Prostate gland (tissue), 2 donors: ENCODE measurements around the gene NPHS1. TPM values are rescaled to one million over a fixed set of nuclear protein-coding genes. Genes with fewer than 3 reads are reported as not detected.

Source experiments
- DNase-seq: peaks from one replicate; pipeline ENCODE4 v3.0.0-alpha.2; 2019; ENCODE audit warnings: low spot score
- H3K27ac ChIP-seq, 2 donors: fragments of 200-600 bp; sonication (generic); 2 replicates each; pipeline ENCODE4 v1.5.1; 2017 to 2019
- H3K27me3 ChIP-seq: fragments of 200-600 bp; sonication (generic); replicated peaks from 2 replicates; pipeline ENCODE4 v1.5.1; 2019; ENCODE audit not compliant: insufficient read depth
- H3K36me3 ChIP-seq, 2 donors: fragments of 200-600 bp; sonication (generic); 1 replicate in 1 of 2; 2 replicates in 1 of 2; pipeline versions ENCODE4 v1.5.1 to v1.8.1; 2017 to 2019
- H3K4me1 ChIP-seq: fragments of 200-600 bp; sonication (generic); replicated peaks from 2 replicates; pipeline ENCODE4 v1.5.1; 2019
- H3K4me3 ChIP-seq, 2 donors: fragments of 200-600 bp; sonication (generic); 2 replicates each; pipeline ENCODE4 v1.5.1; 2017 to 2019
- H3K9me3 ChIP-seq: fragments of 200-600 bp; sonication (generic); 2 replicates; pipeline ENCODE4 v1.5.1; 2017
- POLR2A ChIP-seq: fragments of 450-650 bp; IDR thresholded peaks from one replicate; pipeline ENCODE4 v1.6.1; 2016; ENCODE audit warnings: antibody characterized with exemption, mild to moderate bottlenecking
- POLR2AphosphoS5 ChIP-seq: sonication (generic); formaldehyde crosslinking; IDR thresholded peaks from one replicate; pipeline ENCODE4 v1.6.1; 2017; ENCODE audit warnings: antibody characterized with exemption
- WGBS: methylation state at CpG from one replicate; pipeline ENCODE4 v1.1.5; 2018; 5-methylcytosine and 5-hydroxymethylcytosine counted together
- intact Hi-C: fragments of 100-400 bp; cut with DNase I; formaldehyde crosslinking; loops from one replicate; pipeline ENCODE4 v1.14.2; 2022
- total RNA-seq, 2 donors: library from RNA; depleted of rRNA; stranded (reverse); fragments of >200 nt; gene quantifications; one replicate each; pipeline ENCODE4 v1.1.0, GENCODE V29; 2016
- TF ChIP-seq, protein P1 (sequence below), 4 experiments: fragments of 200-600 bp in 2 of 4; fragments of 450-650 bp in 2 of 4; sonication (generic) in 2 of 4; IDR thresholded peaks; 1 replicate in 3 of 4; 2 replicates in 1 of 4; pipeline ENCODE4 v1.5.1; 2016 to 2019; ENCODE audit warnings: antibody characterized with exemption in 4 of 4, mild to moderate bottlenecking in 2 of 4, moderate library complexity in 2 of 4

The NPHS1 gene
- total RNA-seq, 2 donors from 2014 or later: 0.23 TPM; not detected in 1

DNA sequence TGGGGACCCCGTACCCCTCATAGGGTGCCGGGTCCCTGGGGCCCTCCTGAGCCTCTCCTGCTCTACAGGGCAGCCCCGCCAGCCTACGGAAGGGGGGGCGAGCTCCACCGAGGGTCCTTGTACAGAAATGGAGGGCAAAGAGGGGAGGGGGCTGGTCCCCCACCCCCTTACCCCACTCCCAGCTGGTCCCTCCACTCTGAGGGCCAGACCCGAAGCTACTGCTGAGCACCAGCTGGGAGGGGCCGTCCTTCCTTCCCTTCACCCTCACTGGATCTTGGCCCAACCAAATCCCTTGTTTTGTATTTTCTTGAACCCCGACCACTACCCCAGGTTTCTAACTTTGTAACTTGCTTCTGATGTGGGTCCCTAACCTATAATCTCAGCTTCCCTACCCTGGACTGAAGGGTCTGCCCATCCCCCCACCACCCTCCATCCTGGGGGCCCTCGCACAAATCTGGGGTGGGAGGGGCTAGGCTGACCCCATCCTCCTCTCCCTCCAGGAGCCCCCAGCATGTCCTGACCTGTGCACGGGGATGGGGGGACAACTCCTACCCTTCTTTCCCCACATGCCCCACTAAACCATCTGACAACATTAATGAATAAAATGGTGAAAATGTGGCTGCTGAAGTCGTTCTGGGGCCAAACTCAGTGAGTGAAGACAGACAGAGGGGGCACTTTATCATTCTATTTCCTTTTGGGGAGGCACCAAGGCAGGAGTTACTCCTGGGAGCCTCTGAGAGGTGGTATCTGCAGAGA, 63.9 kb downstream of the NPHS1 start:
- Histone ChIP-seq H3K4me3 (no peak overlapping the region), H3K36me3 (no peaks in the 10 kb centered on the region), H3K27ac (no peak overlapping the region), H3K27me3 (no peaks in the 10 kb centered on the region), H3K9me3 (no peaks in the 10 kb centered on the region), H3K4me1 (no peaks in the 10 kb centered on the region)
- no peak for DNase-seq
- intact Hi-C loops: no loop called here
- TF ChIP-seq POLR2AphosphoS5: no peak
- TF ChIP-seq, protein P1, sequence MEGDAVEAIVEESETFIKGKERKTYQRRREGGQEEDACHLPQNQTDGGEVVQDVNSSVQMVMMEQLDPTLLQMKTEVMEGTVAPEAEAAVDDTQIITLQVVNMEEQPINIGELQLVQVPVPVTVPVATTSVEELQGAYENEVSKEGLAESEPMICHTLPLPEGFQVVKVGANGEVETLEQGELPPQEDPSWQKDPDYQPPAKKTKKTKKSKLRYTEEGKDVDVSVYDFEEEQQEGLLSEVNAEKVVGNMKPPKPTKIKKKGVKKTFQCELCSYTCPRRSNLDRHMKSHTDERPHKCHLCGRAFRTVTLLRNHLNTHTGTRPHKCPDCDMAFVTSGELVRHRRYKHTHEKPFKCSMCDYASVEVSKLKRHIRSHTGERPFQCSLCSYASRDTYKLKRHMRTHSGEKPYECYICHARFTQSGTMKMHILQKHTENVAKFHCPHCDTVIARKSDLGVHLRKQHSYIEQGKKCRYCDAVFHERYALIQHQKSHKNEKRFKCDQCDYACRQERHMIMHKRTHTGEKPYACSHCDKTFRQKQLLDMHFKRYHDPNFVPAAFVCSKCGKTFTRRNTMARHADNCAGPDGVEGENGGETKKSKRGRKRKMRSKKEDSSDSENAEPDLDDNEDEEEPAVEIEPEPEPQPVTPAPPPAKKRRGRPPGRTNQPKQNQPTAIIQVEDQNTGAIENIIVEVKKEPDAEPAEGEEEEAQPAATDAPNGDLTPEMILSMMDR (IDR thresholded peaks at IDR 0.05): no peak
- TF ChIP-seq POLR2A: no peak
- 79% methylated on average over 12 of the region's 12 CpGs for WGBS

GRCh38 chr19:35787227-35787799, 65.0 kb downstream of the NPHS1 start:
- intact Hi-C loops: no loop called here
- Histone ChIP-seq H3K9me3 (no peaks in the 10 kb centered on the region), H3K4me3 (no peak overlapping the region), H3K27ac (no peak overlapping the region), H3K4me1 (no peaks in the 10 kb centered on the region), H3K27me3 (no peaks in the 10 kb centered on the region), H3K36me3 (no peaks in the 10 kb centered on the region)
- 95% methylated on average over 13 of the region's 15 CpGs for WGBS
- TF ChIP-seq POLR2AphosphoS5 (no peak), POLR2A (no peak)
- TF ChIP-seq, protein P1 (IDR thresholded peaks at IDR 0.05): no peak
- no peak for DNase-seq

GRCh38 chr19:35786299-35787160, 65.8 kb downstream of the NPHS1 start:
- Histone ChIP-seq H3K9me3 (no peaks in the 10 kb centered on the region), H3K27me3 (no peaks in the 10 kb centered on the region), H3K4me3 (no peak overlapping the region), H3K36me3 (no peaks in the 10 kb centered on the region), H3K27ac (no peak overlapping the region), H3K4me1 (no peaks in the 10 kb centered on the region)
- TF ChIP-seq POLR2AphosphoS5 (no peak), POLR2A (no peak)
- TF ChIP-seq, protein P1 (IDR thresholded peaks at IDR 0.05): no peak
- 92% methylated on average over 31 of the region's 31 CpGs for WGBS
- intact Hi-C loops: no loop called here
- no peak for DNase-seq

- 87% methylated on average over 10 of the region's 10 CpGs for WGBS
- Histone ChIP-seq H3K27me3 (no peaks in the 10 kb centered on the region), H3K36me3 (no peaks in the 10 kb centered on the region), H3K27ac (no peak overlapping the region), H3K4me3 (no peak overlapping the region), H3K4me1 (no peaks in the 10 kb centered on the region), H3K9me3 (no peaks in the 10 kb centered on the region)
- no peak for TF ChIP-seq POLR2A
- TF ChIP-seq, protein P1 (IDR thresholded peaks at IDR 0.05): no peak
- no peak for TF ChIP-seq POLR2AphosphoS5
- DNase-seq: no peak
- intact Hi-C loops: no loop called here
Observed at GRCh38 chr19:35785339-35785627, 67.0 kb downstream of the NPHS1 start.
